HUES64 (cell line): ENCODE data around the gene GALNT9.

Source experiments
- H3K27ac ChIP-seq: 2 replicates; pipeline ENCODE4 v1.7.0; 2013; ENCODE audit warnings: low read depth, low read length, inconsistent platforms
- H3K27me3 ChIP-seq: 2 replicates; pipeline ENCODE4 v1.6.1; 2013; ENCODE audit warnings: mild to moderate bottlenecking, low read length; ENCODE audit not compliant: insufficient read depth
- H3K36me3 ChIP-seq: 2 replicates; pipeline ENCODE4 v1.6.1; 2013; ENCODE audit warnings: mild to moderate bottlenecking, low read length; ENCODE audit not compliant: insufficient read depth
- H3K4me1 ChIP-seq: 2 replicates; pipeline ENCODE4 v1.6.1; 2013; ENCODE audit warnings: mild to moderate bottlenecking, low read length, moderate library complexity; ENCODE audit not compliant: insufficient read depth
- H3K4me3 ChIP-seq: 2 replicates; pipeline ENCODE4 v1.5.1; 2013; ENCODE audit warnings: mild to moderate bottlenecking, low read length, moderate library complexity
- H3K9ac ChIP-seq: 2 replicates; pipeline ENCODE4 v1.6.1; 2013; ENCODE audit warnings: mild to moderate bottlenecking, low read depth, low read length
- H3K9me3 ChIP-seq: 2 replicates; pipeline ENCODE4 v1.6.1; 2013; ENCODE audit warnings: low read depth, low read length; ENCODE audit not compliant: insufficient read depth
- WGBS: fragments of 150-250, 120-280 bp; methylation state at CpG from one replicate; pipeline ENCODE4 v1.1.7; 2013; ENCODE audit warnings: missing lambda C conversion rate; 5-methylcytosine and 5-hydroxymethylcytosine counted together

Gene GALNT9

DNA sequence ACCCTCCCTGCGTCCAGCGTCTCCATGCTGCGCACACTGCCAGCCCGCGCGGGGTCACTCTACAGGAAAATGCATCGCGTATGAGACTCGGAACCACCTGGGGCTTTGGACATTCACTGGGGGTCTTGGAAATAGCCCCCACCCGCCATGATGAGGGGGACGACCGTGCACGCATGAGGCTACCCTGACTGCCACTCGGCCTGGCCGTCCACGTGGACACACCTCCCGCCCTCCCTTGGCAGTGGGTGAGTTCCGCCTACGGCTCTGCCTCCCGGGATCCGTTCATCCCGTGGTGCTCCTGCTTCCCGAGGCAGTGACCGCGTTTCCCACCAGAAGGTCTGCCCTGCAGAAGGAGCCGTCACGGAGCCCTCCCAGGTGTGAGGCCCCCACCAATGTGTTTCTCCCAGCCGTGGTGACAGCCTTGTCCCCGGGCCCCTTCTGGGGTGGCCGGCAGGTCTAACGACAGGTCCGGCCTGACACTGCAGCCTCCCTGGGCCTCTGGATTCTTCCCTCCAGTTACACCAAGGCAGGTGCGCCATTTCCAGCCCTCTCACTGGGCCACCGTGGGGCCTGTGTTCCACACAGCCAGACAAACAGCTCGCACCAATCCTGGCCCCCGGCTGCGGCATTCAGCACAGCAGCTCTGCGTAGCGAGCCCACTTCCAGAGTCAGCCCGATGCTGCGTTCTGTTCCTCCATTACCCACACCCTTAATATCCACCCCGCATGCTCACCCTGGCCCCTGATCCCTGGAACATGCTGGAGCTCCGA is 11.1 kb upstream of the GALNT9 start:
- Histone ChIP-seq H3K9ac (no peak overlapping the region), H3K27me3 (no peaks in the 10 kb centered on the region; the same call in 1 of the 2 replicates), H3K4me3 (no peak overlapping the region), H3K27ac (no peak overlapping the region), H3K4me1 (no peaks in the 10 kb centered on the region), H3K36me3 (no peaks in the 10 kb centered on the region), H3K9me3 (peaks cover 68% of the 10 kb centered on the region)
- WGBS, result 91% methylated on average over 43 of the region's 43 CpGs

DNA sequence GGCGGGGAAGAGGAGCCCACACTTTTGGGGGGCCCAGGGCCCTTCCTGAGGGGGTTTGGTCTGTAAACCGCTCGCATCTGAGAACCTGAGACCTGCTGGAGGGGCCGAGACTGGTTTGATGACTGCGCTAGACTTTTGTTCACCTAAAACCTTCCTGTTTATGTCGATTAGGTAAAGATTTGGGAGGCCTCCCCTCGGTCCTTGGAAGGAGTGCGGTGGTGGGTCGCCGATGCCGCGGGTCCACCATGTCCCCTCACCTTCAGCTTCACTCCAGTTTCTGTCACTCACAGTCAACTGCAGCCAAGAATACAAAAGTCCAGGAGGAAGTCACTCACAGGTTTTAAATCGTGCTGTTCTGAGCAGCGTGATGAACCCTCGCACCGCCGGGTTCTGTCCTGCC is 10.5 kb upstream of the GALNT9 start:
- Histone ChIP-seq H3K27ac (no peak overlapping the region), H3K4me1 (no peaks in the 10 kb centered on the region), H3K4me3 (no peak overlapping the region), H3K27me3 (no peaks in the 10 kb centered on the region; the same call in 1 of the 2 replicates), H3K9me3 (peaks cover 74% of the 10 kb centered on the region), H3K36me3 (no peaks in the 10 kb centered on the region), H3K9ac (no peak overlapping the region)
- WGBS, result 91% methylated on average over 17 of the region's 17 CpGs

DNA sequence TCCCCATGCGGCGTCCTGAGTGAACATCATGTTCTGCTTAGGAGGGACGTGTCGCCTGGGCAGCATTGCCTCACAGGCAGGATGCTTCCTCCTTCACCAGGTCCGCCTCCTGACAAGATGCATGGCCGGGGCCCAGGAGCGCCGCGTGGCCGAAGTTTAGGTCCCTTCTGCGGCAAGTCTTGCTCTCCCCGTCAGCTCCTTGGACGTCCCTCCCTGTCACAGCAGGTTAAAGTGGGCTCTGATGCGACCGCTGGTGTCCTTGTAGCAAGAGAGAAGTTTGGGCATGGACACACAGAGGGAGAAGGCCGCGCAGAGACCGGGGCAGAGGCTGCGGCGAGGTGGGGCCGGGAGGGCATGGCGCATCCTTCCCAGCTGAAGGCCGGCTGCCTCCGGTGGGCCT is 9.4 kb upstream of the GALNT9 start:
- peaks cover 82% of the 10 kb centered on the region for H3K9me3 ChIP-seq

DNA sequence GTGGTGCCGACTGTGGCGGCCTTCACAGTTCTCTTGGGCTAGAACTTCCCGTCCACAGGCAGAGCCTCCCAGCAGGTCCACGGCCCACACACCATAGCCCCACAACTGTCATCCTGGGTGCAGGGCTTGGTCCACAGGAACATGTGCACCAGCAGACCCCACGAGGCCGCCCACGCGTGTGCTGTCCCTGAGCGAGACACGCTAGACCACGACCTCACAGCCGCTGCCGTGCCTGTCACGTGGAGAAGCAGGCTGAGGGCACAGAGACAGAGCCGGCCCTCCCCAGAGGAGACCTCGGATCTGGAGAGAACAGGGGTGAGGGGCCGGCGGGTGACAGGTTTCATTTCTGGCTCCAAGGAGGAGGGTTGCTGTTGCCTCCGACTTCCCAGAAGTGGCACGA is 8.9 kb upstream of the GALNT9 start:
- H3K9ac ChIP-seq, result no peak overlapping the region
- 89% methylated on average over 20 of the region's 20 CpGs for WGBS
- no peak overlapping the region for H3K4me3 ChIP-seq
- no peaks in the 10 kb centered on the region for H3K4me1 ChIP-seq
- H3K36me3 ChIP-seq, result no peaks in the 10 kb centered on the region
- H3K9me3 ChIP-seq, result peaks cover 81% of the 10 kb centered on the region
- H3K27me3 ChIP-seq, result no peaks in the 10 kb centered on the region; the same call in 1 of the 2 replicates
- no peak overlapping the region for H3K27ac ChIP-seq

More for the DNA sequence above, 9.4 kb upstream of the GALNT9 start:
- Histone ChIP-seq H3K4me3 (no peak overlapping the region), H3K36me3 (no peaks in the 10 kb centered on the region), H3K4me1 (no peaks in the 10 kb centered on the region), H3K9ac (no peak overlapping the region), H3K27ac (no peak overlapping the region), H3K27me3 (no peaks in the 10 kb centered on the region; the same call in 1 of the 2 replicates)
- WGBS, result 92% methylated on average over 24 of the region's 24 CpGs

DNA sequence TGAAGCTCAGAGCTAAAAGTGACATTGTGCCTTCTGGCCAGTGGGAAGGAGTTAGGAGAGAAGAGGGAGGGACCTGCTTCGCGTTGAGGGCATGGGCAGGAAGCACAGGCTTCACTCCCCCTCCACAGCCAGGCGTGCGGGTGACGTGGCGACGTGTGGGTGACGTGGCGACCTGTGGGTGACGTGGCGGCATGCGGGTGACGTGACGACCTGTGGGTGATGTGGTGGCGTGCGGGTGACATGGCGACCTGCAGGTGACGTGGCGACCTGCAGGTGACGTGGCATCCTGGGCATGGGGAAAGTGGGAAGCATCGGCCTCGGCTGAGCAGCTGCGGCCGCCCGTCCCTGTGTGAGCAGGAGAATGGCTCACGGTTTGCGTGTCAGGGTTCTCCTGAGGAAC is 8.2 kb upstream of the GALNT9 start:
- peaks cover 80% of the 10 kb centered on the region for H3K9me3 ChIP-seq
- WGBS, result 94% methylated on average over 27 of the region's 27 CpGs
- H3K27me3 ChIP-seq, result no peaks in the 10 kb centered on the region; the same call in 1 of the 2 replicates
- H3K36me3 ChIP-seq, result no peaks in the 10 kb centered on the region
- no peak overlapping the region for H3K4me3 ChIP-seq
- H3K9ac ChIP-seq, result no peak overlapping the region
- no peak overlapping the region for H3K27ac ChIP-seq
- H3K4me1 ChIP-seq, result no peaks in the 10 kb centered on the region

DNA sequence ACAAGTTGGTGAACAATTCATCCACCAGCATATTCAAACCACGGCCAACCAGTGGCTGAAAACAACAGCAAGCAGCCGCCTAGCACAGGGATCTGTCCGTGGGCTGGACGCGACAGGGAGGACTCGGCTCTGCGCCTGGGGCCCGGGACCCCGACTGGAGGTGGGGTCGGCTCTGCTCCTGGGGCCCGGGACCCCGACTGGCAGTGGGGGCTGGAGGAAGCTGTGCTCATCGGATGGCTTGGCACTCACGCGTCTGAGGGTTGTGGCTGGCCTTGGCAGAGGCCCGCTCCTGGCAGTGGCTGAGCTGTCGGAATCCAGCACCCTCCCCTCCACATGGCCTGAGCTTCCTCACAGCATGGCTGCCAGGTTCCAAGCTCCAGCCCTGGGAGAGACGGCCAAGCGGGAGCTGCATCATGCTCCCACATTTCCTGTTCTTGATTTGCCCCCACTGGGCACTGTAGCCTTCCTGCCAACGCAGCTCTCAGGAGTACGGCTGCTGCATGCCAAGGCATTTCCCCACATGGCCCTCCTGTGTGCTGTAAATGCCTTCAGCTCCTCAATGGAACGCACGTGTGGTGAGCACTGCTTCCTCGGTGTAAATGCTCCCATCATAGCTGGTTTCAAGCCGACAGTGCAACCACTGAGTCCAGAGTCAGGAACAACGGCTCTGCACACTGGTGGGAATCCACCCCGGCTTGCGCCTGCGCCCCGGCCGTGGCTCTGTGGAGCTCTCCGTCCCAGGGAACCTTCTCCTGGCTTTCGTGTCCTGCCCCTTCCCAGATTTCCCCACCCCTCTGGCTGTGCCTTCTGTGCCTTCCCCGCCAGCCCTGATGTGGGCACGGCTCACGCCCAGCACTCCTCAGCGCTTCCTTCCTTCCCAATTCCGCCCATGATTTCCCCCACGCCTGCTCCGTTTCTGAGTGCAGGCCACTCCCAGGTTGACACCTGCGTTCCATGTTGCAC is 7.3 kb upstream of the GALNT9 start:
- H3K9me3 ChIP-seq, result peaks cover 79% of the 10 kb centered on the region
- no peaks in the 10 kb centered on the region for H3K36me3 ChIP-seq
- 91% methylated on average over 41 of the region's 41 CpGs for WGBS
- H3K27ac ChIP-seq, result no peak overlapping the region
- no peaks in the 10 kb centered on the region for H3K4me1 ChIP-seq
- H3K9ac ChIP-seq, result no peak overlapping the region
- H3K4me3 ChIP-seq, result no peak overlapping the region
- no peaks in the 10 kb centered on the region; the same call in 1 of the 2 replicates for H3K27me3 ChIP-seq

DNA sequence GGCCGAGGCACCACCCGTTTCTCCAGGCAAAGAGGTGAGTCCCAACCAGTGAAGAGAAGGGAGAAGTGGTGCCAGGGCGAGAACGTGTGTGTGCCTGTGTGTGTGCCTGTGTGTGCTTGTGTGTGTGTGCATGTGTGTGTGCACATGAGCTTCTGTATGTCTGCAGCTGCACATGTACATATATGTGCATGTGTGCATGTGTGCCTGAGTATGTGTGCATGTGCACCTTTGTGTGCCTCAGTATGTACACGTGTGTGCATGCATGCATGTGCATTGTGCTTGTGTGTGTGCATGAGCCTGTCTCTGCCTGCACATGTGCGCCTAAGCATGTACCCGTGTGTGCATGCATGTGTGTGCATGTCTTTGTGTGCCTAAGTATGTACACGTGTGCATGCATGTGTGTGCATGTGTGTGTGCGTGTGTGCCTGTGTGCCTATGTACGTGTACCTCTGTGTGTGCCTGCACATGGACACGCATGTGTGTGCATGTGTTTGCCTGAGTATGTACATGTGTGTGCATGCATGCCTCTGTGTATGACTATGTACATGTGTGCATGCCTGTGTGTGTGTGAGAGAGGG is 5.9 kb upstream of the GALNT9 start:
- 86% methylated on average over 11 of the region's 11 CpGs for WGBS
- Histone ChIP-seq H3K9me3 (peaks cover 87% of the 10 kb centered on the region), H3K4me3 (no peak overlapping the region), H3K27ac (no peak overlapping the region), H3K27me3 (peaks cover 14% of the 10 kb centered on the region), H3K9ac (no peak overlapping the region), H3K36me3 (no peaks in the 10 kb centered on the region), H3K4me1 (no peaks in the 10 kb centered on the region)

DNA sequence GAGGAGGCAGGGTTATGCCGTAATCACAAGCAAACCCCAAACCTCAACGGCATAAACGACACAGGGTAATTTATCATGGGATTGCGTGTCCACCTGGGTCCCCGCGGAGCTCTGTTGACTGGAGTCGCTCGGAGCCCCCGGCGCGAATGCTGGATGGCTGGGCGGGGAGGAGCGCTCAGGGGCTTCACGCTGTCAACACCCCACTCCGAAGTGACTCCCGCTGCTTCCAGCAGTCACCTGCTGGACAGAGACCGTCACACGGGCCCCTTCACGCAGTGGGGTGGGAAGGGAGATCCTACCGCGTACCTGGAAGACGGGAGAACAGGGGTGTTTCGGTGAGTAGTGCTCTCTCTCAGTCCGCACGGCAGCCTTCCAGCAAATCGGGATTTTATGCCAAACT is 4.4 kb upstream of the GALNT9 start:
- H3K4me3 ChIP-seq, result no peak overlapping the region
- WGBS, result 92% methylated on average over 26 of the region's 26 CpGs
- no peak overlapping the region for H3K9ac ChIP-seq
- H3K9me3 ChIP-seq, result peaks cover 74% of the 10 kb centered on the region
- H3K36me3 ChIP-seq, result no peaks in the 10 kb centered on the region
- no peak overlapping the region for H3K27ac ChIP-seq
- no peaks in the 10 kb centered on the region for H3K4me1 ChIP-seq
- H3K27me3 ChIP-seq, result peaks cover 21% of the 10 kb centered on the region

DNA sequence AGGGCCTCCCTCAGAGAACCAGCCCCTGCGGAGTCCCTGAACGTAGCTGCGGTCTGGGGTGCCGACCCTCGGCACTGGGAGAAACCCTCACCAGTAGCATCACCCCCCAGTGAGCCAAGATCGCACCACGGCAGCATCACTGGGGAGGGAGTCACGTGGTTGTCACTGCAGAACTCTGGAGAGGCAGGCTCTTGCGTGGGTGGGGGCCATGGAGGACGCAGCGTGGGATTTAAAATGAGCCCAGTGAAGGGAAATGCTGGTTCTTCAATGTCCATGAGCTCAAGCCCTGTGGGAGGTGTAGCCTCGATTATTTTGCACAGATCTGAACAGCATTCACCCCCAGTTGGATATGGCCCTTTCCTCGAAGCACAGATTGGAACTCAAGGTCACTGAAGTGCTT is 3.9 kb upstream of the GALNT9 start:
- Histone ChIP-seq H3K27ac (no peak overlapping the region), H3K36me3 (no peaks in the 10 kb centered on the region), H3K4me1 (no peaks in the 10 kb centered on the region), H3K9ac (no peak overlapping the region), H3K27me3 (peaks cover 26% of the 10 kb centered on the region), H3K4me3 (no peak overlapping the region), H3K9me3 (peaks cover 69% of the 10 kb centered on the region)
- 76% methylated on average over 13 of the region's 13 CpGs for WGBS

DNA sequence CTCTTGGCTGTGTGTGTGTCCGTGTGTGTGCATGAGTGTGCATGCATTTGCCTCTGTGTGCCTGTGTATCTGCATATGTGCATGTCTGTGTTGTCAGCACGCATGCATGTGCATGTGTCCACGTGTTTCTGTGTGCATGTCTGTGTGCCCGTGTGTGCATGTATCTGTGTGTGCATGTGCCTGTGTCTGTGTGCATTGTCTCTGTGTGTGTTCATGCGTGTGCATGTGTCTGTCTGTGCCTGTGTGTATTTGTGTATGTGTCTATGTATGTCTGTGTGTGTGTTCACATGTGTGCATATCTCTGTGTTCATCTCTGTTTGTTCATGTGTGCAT is 1.1 kb upstream of the GALNT9 start:
- H3K9me3 ChIP-seq, result peaks cover 52% of the 10 kb centered on the region
- H3K27me3 ChIP-seq, result peaks cover 43% of the 10 kb centered on the region

More for the DNA sequence above, 1.1 kb upstream of the GALNT9 start:
- no peaks in the 10 kb centered on the region for H3K4me1 ChIP-seq
- 82% methylated on average over 5 of the region's 5 CpGs for WGBS
- H3K4me3 ChIP-seq, result no peak overlapping the region
- no peak overlapping the region for H3K9ac ChIP-seq
- H3K27ac ChIP-seq, result no peak overlapping the region
- H3K36me3 ChIP-seq, result no peaks in the 10 kb centered on the region
